GM19035 (cell line): ENCODE results near the gene HAND2.

Experiments
- ATAC-seq: cut with Tn5 transposase; IDR thresholded peaks from one replicate; pipeline ENCODE4 v1.9.1; 2021; ENCODE audit not compliant: unreplicated experiment

Gene HAND2

DNA sequence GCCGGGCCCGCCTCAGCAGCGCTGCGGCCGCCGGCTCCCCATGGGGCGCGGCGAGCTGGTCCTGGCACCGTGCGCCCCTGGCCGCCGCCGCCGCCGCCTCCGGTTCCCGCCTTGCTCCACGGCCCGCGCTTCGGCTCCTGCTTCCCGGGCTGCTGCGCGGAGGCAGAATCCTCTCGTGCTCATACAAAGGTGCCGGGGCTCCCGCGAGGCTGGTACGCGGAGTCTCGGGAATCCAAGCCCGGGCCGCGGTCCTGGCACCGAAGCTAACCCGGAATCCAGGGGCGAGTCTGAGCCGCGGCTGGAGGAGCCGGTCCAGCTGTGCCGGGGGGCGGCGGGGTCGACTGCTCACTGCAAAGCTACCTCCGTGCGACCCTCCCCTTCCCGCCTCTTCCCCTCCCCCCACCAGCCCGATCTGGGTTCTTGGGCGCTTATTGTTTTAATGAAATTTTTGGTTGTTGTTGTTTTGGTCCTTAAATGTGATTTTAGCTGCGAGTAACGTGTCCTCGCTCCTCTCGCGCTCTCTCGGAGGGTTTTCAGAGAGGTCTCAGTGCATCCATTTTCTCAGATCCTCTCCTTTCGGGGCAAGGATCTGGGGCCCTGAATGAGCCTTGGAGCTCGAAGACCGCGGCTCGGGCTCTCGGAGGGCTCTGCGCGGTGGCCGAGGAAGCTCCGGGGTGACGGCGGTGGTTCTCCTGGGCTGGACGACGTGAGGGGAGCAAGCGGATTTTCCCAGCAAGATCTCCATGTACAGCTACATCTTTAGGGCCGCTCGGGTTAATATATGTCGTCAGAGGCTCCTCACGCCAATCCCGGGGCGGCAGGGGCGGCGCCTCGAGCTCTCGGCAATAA, at the start of gene HAND2:
HAND2 (minus strand) TSS at position 753 of the 849 bp plus-strand sequence. CDS start 940 bp downstream, outside the sequence.
- ATAC-seq: no peak

DNA sequence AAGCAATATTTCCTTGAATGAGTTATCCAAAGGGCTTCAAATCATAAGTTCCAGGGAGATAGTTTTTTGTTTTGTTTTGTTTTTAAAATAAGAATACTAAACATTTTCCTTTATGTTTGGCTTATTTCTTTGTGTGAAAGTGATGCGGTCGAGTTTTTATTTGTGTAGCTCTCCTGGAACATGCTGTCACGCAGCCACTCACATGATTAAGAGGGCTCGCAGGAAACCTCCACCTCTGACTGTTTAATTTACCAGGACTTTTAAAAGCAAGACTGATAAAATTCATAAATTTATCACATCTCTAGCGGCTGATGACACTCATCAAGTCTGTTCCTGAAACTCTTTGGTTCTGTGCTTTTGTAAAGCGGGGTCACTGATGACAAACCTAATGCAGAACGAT, 48.9 kb upstream of the HAND2 start:
- ATAC-seq: no peak

DNA sequence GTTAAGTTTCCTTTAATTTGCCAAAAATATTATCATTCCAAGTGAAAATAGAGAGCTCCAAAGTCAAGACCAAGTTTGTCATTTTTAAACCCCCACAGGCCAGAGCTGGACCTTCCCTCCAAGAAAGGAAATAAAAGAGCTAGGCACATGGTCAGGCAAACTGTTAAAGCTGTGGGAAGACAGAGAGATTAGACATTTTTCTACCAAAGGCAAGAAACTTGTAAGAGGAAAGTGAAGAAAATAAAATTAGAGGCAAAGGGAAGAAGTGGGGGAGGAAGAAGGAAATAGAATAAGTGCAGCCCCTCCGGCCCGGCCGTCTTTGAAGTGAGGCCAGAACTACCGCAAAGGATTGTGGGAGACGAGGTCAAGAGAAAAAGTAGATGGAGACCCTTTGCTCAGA, 47.9 kb upstream of the HAND2 start:
- no peak for ATAC-seq

DNA sequence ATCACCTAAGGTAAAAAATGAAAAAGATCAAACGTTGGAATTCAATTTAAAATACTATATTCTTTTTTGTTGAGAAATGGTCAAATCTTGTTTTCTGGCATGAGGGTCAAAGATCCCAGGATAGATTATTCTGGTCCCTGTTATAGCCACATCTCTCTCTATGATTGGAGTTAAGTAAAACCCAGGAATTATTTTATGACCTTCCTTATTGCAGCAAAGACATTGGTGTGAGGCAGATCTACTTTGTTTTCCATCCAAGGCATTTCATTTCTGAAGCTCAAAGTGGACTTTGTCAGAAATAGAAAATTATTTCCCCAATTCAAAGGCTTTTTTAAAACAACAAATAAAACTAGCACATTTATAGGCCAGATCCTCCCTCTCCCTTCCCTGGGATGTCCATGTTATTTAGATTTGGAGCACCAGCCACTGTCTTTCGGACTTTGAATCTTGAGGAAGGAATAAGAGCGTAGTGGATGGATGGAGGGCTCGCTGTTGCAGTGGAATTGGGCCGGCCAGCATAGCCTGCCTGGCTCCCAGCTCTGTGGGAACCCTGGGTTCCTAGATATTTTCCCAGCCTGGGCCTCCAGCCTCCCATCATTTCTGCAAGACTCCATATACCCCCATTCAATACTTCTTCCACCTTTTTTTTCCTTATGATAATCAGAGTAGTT, 45.6 kb upstream of the HAND2 start:
- ATAC-seq: no peak

DNA sequence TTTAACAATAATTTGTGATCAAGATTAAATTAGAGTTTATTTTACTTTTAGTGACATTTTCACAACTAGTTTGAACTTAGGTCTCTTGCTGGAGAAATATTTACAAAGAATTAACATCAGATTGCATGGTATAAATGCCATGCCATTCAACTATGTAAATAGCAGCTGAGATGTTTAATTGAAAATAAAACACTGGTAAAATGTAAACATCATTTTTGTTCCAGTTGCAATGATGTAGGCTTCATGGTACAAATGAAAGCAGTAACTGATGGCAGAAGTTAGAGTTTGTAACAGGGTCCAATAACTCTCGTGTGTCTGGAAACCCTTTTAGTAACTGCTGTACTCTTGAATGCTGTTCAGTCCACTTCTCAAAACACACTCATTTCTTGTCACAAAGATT, 43.7 kb upstream of the HAND2 start:
- ATAC-seq: no peak

GRCh38 chr4:173573286-173573685, 43.3 kb upstream of the HAND2 start:
- ATAC-seq: no peak

GRCh38 chr4:173572493-173573129, 42.6 kb upstream of the HAND2 start:
- ATAC-seq: no peak

GRCh38 chr4:173571620-173572019, 41.6 kb upstream of the HAND2 start:
- ATAC-seq: no peak

DNA sequence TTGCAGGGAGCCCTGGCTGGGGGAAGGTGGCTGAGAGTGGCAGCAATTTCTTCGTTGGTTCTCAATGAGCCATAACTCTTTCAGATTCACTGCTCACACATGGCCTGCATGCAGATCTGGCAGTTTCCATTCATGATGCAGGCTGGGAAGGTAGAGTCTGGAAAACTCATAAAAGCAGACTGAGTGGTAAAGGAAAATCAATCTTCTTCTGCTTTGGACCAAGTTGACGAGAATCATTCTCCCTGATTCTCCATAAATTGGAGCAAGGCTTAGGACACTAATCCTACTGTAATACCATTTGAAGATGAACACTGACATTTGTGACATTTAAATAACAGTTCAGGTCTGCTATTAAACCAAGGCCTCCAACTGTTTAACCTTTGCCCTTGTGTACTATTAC, 35.3 kb upstream of the HAND2 start:
- no peak for ATAC-seq

DNA sequence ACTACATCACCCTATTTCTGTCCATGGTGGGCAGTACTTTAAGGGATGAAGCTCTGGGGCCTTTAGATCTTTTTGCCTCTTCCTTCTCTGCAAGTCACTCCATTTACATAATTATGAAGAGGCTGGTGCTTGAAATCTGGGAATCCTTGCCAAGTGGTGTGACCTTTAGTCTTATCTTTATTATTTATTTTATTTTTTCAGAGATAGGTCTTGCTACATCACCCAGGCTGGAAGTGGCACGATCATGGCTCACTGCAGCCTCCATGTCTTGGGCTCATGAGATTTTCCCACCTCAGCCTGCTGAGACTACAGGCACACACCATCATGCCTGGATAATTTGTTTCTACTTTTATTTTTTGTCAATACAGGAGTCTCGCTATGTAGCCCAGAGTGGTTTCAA, 34.4 kb upstream of the HAND2 start:
- no peak for ATAC-seq

DNA sequence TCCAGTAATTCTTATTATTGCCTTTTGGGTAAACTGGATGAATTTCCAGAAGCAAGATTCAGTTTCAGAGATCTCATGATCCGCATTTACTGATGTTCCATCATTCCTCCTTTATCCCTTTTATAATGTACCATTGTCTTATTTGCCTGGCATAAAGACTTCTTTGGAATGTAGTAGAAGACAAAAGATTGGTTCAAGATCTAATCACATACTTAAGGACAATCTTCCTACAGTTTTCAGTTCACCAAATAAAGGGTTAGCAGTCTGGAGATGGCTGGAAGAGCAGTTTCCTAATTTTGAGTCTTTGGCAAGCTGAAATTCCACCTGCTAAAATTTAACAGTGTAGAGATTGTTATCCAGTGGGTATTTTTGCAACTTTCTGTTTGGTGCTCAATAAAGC, 30.9 kb upstream of the HAND2 start:
- ATAC-seq: no peak

- ATAC-seq: no peak
Measured at GRCh38 chr4:173556398-173557131, 26.5 kb upstream of the HAND2 start.

DNA sequence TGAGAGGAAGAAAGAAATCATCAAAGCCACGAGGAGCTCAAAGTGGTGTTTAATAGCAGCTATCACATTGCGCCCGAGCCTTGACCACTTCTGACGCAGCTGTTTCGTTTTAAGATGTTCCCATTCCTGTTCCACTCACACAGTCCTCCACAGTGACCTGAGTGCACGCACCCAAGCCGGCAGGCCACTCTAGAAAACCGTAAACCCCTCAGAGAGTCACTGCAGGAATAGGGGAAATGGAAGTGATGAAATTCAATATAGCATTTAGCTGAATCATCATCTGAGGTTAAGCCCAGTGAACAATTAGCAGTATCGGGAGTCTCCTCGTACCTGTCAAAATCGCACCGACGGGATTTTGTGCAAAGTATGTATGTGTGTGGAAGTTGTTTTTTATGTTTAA, 17.9 kb upstream of the HAND2 start:
- ATAC-seq: no peak

DNA sequence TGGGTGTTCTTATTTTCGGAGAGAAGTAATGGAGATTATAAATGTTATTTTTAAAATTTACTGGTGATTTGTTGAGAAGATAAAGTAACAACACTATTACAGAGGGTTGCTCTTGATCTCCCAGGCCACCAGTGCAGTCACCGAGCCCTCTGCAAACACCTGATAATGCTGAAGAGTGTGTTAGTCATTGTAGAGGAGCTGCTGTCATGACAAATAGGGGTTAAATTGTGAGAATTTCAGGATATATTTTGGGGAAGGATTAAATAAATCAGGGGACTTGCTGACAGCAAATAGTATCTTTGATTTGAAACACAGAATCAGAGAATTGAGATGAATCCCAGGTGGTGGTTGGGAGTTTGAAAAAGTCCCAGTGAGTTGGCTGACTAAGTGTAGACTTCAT, 16.7 kb upstream of the HAND2 start:
- no peak for ATAC-seq

- no peak for ATAC-seq
Measured at GRCh38 chr4:173545440-173545839, 15.4 kb upstream of the HAND2 start.

- no peak for ATAC-seq
Measured at GRCh38 chr4:173543266-173543665, 13.2 kb upstream of the HAND2 start.

- ATAC-seq: no peak
Measured at GRCh38 chr4:173539986-173540385, 10.0 kb upstream of the HAND2 start.

- no peak for ATAC-seq
Measured at GRCh38 chr4:173538909-173539445, 8.9 kb upstream of the HAND2 start.

DNA sequence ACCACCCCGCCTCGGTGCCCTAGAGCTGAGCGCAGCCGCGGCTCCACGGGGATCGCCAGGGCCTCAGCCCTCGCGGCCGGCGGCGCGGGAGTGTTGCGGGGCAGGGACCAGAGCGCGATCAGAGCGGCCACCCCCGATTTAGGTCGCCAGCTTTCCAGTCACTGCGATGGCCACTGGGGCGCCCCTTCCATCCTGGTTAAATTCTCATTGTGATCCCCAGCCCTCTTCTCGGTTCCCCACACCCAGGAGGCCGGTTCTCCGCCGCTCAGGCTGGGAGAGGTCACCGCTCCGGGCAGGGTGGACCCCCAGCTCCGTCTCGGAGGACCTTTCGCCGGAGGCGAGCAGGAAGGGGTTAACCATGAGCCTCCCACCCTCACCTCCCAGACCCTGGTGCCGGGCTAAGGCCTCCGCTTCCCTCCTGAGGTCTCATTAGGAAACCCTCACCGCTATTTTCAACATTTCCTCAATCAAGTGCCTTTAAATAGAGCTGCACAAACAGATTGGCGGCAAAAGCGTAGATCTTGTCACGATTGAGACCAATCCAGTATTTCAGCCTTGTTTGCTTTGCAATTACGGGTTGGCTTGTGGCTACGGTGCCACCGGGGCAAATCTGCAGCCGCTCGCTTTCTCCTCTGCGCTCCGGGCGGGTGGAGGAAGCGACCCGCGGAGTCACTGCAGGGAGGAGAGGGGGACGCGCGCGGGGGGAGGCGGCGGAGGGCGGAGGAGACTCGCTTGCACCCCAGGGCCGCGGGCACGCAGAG, 8.3 kb upstream of the HAND2 start:
- no peak for ATAC-seq

GRCh38 chr4:173537613-173538147, 7.7 kb upstream of the HAND2 start:
- no peak for ATAC-seq
